H1 (cell line): ENCODE data around the gene FARS2. TPM values are rescaled to one million over a fixed set of nuclear protein-coding genes. Genes with fewer than 3 reads are reported as not detected.

Experiments used
- CTCF ChIA-PET: fragments of 300-600 bp; sonication (Branson Sonifier 250); formaldehyde crosslinking; loops from one replicate; lab custom pipeline; 2021; ENCODE audit not compliant: partially characterized antibody; lab: Charles Lee
- POLR2A ChIA-PET: fragments of 300-600 bp; sonication (Branson Sonifier 250); formaldehyde crosslinking; loops from one replicate; lab custom pipeline; 2021; ENCODE audit warnings: inconsistent platforms; ENCODE audit not compliant: partially characterized antibody; lab: Charles Lee
- DNase-seq, 2 experiments: peaks; one replicate each; pipeline versions ENCODE4 v3.0.0 to v3.0.0-alpha.2; 2010 to 2022; ENCODE audit warnings: low spot score in 2 of 2, low read depth in 1 of 2, mixed read lengths in 1 of 2
- FAIRE-seq: peaks from 2 replicates; lab custom pipeline; 2011; peaks lifted over from hg19 to GRCh38; lab: Jason Lieb, UNC
- H2AFZ ChIP-seq: 2 replicates; pipeline ENCODE4 v1.8.1; 2012; ENCODE audit warnings: low read length, inconsistent platforms
- H2AK5ac ChIP-seq: 2 replicates; pipeline ENCODE4 v1.6.1; 2013; ENCODE audit warnings: low read depth, low read length
- H2BK120ac ChIP-seq: replicated peaks from 2 replicates; pipeline ENCODE3; 2013; ENCODE audit warnings: low read depth, low read length, inconsistent platforms
- H2BK12ac ChIP-seq: 2 replicates; pipeline ENCODE4 v1.6.1; 2013; ENCODE audit warnings: low read depth, low read length
- H2BK15ac ChIP-seq: 2 replicates; pipeline ENCODE4 v1.6.1; 2013; ENCODE audit warnings: low read length
- H2BK20ac ChIP-seq: 2 replicates; pipeline ENCODE4 v1.6.1; 2013; ENCODE audit warnings: low read length
- H2BK5ac ChIP-seq: 2 replicates; pipeline ENCODE4 v1.6.1; 2013; ENCODE audit warnings: low read depth, low read length
- H3K14ac ChIP-seq: 2 replicates; pipeline ENCODE4 v1.6.1; 2013; ENCODE audit warnings: inconsistent platforms; ENCODE audit not compliant: insufficient read length
- H3K18ac ChIP-seq: 2 replicates; pipeline ENCODE4 v1.6.1; 2013; ENCODE audit warnings: low read length; ENCODE audit errors: extremely low read depth
- H3K23ac ChIP-seq: 2 replicates; pipeline ENCODE4 v1.6.1; 2013; ENCODE audit warnings: inconsistent platforms; ENCODE audit not compliant: insufficient read length
- H3K23me2 ChIP-seq: 2 replicates; pipeline ENCODE4 v1.6.1; 2013; ENCODE audit warnings: low read depth, low read length
- H3K27ac ChIP-seq: 2 replicates; pipeline ENCODE4 v1.6.1; 2011; ENCODE audit warnings: low read depth, low read length, inconsistent platforms
- H3K27me3 ChIP-seq, 4 experiments: replicated peaks in 1 of 4; 1 replicate in 1 of 4; 2 replicates in 3 of 4; pipeline versions ENCODE4 v1.6.1 to v1.8.1; 2011 to 2013; ENCODE audit warnings: low read length in 3 of 4, mild to moderate bottlenecking in 3 of 4, inconsistent platforms in 2 of 4, mixed read lengths in 2 of 4, moderate library complexity in 1 of 4; ENCODE audit not compliant: control insufficient read depth in 3 of 4, insufficient read depth in 3 of 4; ENCODE audit errors: extremely low read depth in 1 of 4
- H3K36me3 ChIP-seq, 4 experiments: 2 replicates each; pipeline versions ENCODE4 v1.6.1 to v1.8.1; 2011 to 2013; ENCODE audit warnings: mild to moderate bottlenecking in 4 of 4, low read length in 3 of 4, moderate library complexity in 2 of 4, control low read depth in 1 of 4, inconsistent platforms in 1 of 4; ENCODE audit not compliant: insufficient read depth in 4 of 4, control insufficient read depth in 2 of 4
- H3K4ac ChIP-seq: replicated peaks from 2 replicates; pipeline ENCODE3; 2013; ENCODE audit warnings: low read length, low read depth, mixed read lengths, inconsistent platforms; ENCODE audit not compliant: insufficient read length
- H3K4me1 ChIP-seq, 4 experiments: replicated peaks in 1 of 4; 1 replicate in 1 of 4; 2 replicates in 3 of 4; pipeline versions ENCODE4 v1.6.1 to v1.8.1; 2011 to 2013; ENCODE audit warnings: low read length in 3 of 4, inconsistent platforms in 2 of 4, mixed read lengths in 1 of 4; ENCODE audit not compliant: insufficient read depth in 4 of 4, control insufficient read depth in 3 of 4
- H3K4me2 ChIP-seq, 2 experiments: 2 replicates each; pipeline versions ENCODE4 v1.6.1 to v1.8.1; 2011 to 2013; ENCODE audit warnings: low read depth in 2 of 2, low read length in 2 of 2, control low read depth in 1 of 2, inconsistent platforms in 1 of 2, mild to moderate bottlenecking in 1 of 2; ENCODE audit not compliant: insufficient read depth in 1 of 2
- H3K4me3 ChIP-seq, 4 experiments: fragments of 200-600, 300-600 bp in 1 of 4; sonication (generic), shearing (Covaris generic), sonication (Bioruptor Twin) in 1 of 4; 2 replicates each; pipeline versions ENCODE4 v1.5.1 to v1.8.1; 2011 to 2016; ENCODE audit warnings: low read length in 4 of 4, low read depth in 3 of 4, control low read depth in 2 of 4, inconsistent platforms in 2 of 4, mild to moderate bottlenecking in 2 of 4, mixed read lengths in 1 of 4, moderate library complexity in 1 of 4; ENCODE audit not compliant: insufficient read depth in 2 of 4; ENCODE audit errors: extremely low read depth in 1 of 4
- H3K56ac ChIP-seq: replicated peaks from 2 replicates; pipeline ENCODE3; 2013; ENCODE audit warnings: low read depth, mild to moderate bottlenecking, mixed read lengths, low read length, inconsistent platforms; ENCODE audit not compliant: insufficient read length
- H3K79me1 ChIP-seq: 2 replicates; pipeline ENCODE4 v1.6.1; 2013; ENCODE audit warnings: low read depth, low read length, control low read depth
- H3K79me2 ChIP-seq, 2 experiments: 2 replicates each; pipeline versions ENCODE4 v1.6.1 to v1.8.1; 2012 to 2013; ENCODE audit warnings: low read length in 2 of 2, mild to moderate bottlenecking in 2 of 2, inconsistent platforms in 1 of 2; ENCODE audit not compliant: insufficient read depth in 2 of 2, control insufficient read depth in 1 of 2
- H3K9ac ChIP-seq, 4 experiments: replicated peaks in 1 of 4; 1 replicate in 1 of 4; 2 replicates in 3 of 4; pipeline versions ENCODE4 v1.6.1 to v1.8.1; 2011 to 2013; ENCODE audit warnings: low read depth in 3 of 4, low read length in 3 of 4, control low read depth in 2 of 4, mild to moderate bottlenecking in 2 of 4, moderate library complexity in 2 of 4, inconsistent platforms in 1 of 4; ENCODE audit errors: extremely low read depth in 1 of 4
- H3K9me3 ChIP-seq, 2 experiments: 2 replicates each; pipeline versions ENCODE4 v1.6.1 to v1.8.1; 2012 to 2013; ENCODE audit warnings: mild to moderate bottlenecking in 2 of 2, moderate library complexity in 2 of 2, control low read depth in 1 of 2, inconsistent platforms in 1 of 2, low read depth in 1 of 2, low read length in 1 of 2, mixed read lengths in 1 of 2; ENCODE audit not compliant: insufficient read depth in 2 of 2
- H4K20me1 ChIP-seq, 2 experiments: replicated peaks in 1 of 2; 2 replicates each; pipeline versions ENCODE3 to v1.8.1; 2011 to 2013; ENCODE audit warnings: inconsistent platforms in 2 of 2, low read length in 2 of 2, mild to moderate bottlenecking in 1 of 2; ENCODE audit not compliant: insufficient read depth in 2 of 2, control insufficient read depth in 1 of 2
- H4K5ac ChIP-seq: 2 replicates; pipeline ENCODE4 v1.6.1; 2013; ENCODE audit warnings: low read length, low read depth, mixed read lengths, inconsistent platforms; ENCODE audit not compliant: insufficient read length
- H4K8ac ChIP-seq: 2 replicates; pipeline ENCODE4 v1.8.0; 2013; ENCODE audit warnings: mild to moderate bottlenecking, moderate library complexity, low read length, inconsistent platforms; ENCODE audit not compliant: insufficient read depth; ENCODE audit errors: extremely low read depth
- H4K91ac ChIP-seq: replicated peaks from 2 replicates; pipeline ENCODE3; 2013; ENCODE audit warnings: low read length, mixed read lengths, inconsistent platforms; ENCODE audit not compliant: insufficient read length
- NRF1 ChIP-seq: IDR thresholded peaks from 2 replicates; pipeline ENCODE4 v1.6.1; 2011; ENCODE audit warnings: mild to moderate bottlenecking, low read depth, low read length, improper control_type of control experiment
- WGBS, 2 experiments: shearing (Covaris generic) in 1 of 2; methylation state at CpG; one replicate each; pipeline versions ENCODE4 v1.1.6 to v1.1.7; 2013 to 2015; ENCODE audit warnings: low lambda C conversion rate in 2 of 2, mixed read lengths in 2 of 2, inconsistent platforms in 1 of 2, low coverage in 1 of 2, missing lambda C conversion rate in 1 of 2; ENCODE audit not compliant: insufficient replicate concordance in 2 of 2, insufficient coverage in 1 of 2, insufficient read length in 1 of 2; ENCODE audit errors: extremely low coverage in 1 of 2, missing lambda C conversion rate in 1 of 2; 5-methylcytosine and 5-hydroxymethylcytosine counted together
- polyA plus RNA-seq, 7 experiments: library from polyadenylated mRNA; depleted of rRNA in 3 of 7; stranded (reverse) in 5 of 7; unstranded in 2 of 7; fragments of >200 nt in 5 of 7; fragments of 200-250 nt in 2 of 7; gene quantifications; 1 replicate in 5 of 7; 2 replicates in 1 of 7; 4 replicates in 1 of 7; pipeline versions ENCODE4 v1.2.1 to v1.2.3, GENCODE V29; 2011 to 2013; ENCODE audit warnings: missing spikeins in 2 of 7, mixed read lengths in 2 of 7
- total RNA-seq: library from RNA; stranded (reverse); fragmentation: NEBNext Ultra II Directional; extraction: Animal tissue kit (Norgen Biotek cat#: 25700); gene quantifications from 2 replicates; pipeline ENCODE4 v1.2.1, GENCODE V29; 2021
- TF ChIP-seq, protein P1 (sequence below), 3 experiments: IDR thresholded peaks; 1 replicate in 2 of 3; 2 replicates in 1 of 3; pipeline versions ENCODE4 v1.5.1 to v1.6.1; 2011; ENCODE audit warnings: low read length in 3 of 3, mild to moderate bottlenecking in 3 of 3, inconsistent platforms in 2 of 3, low read depth in 1 of 3, moderate library complexity in 1 of 3; ENCODE audit not compliant: insufficient read depth in 1 of 3; ENCODE audit errors: control extremely low read depth in 1 of 3

FARS2 gene
- total and polyA plus RNA-seq, 2 of the 8 experiments (the other 6 are each of a cell fraction or from before 2014, with no cell fraction given), result 11.7 to 14.4 TPM

GRCh38 chr6:5213836-5214235, 47.5 kb upstream of the FARS2 start:
- Histone ChIP-seq H3K4me1 (0 out of 7 replicates have a peak, but pooled peaks cover 0 to 2% (median 0%) of the 10 kb centered on the region in 4 experiments), H3K4me2 (no peak overlapping the region), H2BK12ac (no peak overlapping the region), H3K27ac (no peak overlapping the region), H3K14ac (no peak overlapping the region), H3K18ac (no peak overlapping the region), H2BK20ac (no peak overlapping the region), H2BK120ac (no peak overlapping the region), H3K27me3 (no peaks in the 10 kb centered on the region), H4K91ac (no peak overlapping the region), H2BK5ac (no peak overlapping the region), H2BK15ac (no peak overlapping the region), H2AK5ac (no peak overlapping the region), H4K20me1 (peaks cover 2 to 3% of the 10 kb centered on the region in 2 experiments), H3K56ac (no peak overlapping the region), H2AFZ (no peak overlapping the region), H3K79me1 (no peaks in the 10 kb centered on the region; the same call in 1 of the 2 replicates), H4K5ac (no peak overlapping the region), H4K8ac (no peak overlapping the region), H3K4ac (no peak overlapping the region), H3K23ac (no peak overlapping the region), H3K79me2 (no peaks in the 10 kb centered on the region), H3K36me3 (peaks cover 3 to 15% (median 11%) of the 10 kb centered on the region in 4 experiments), H3K9ac (no peak overlapping the region), H3K23me2 (no peaks in the 10 kb centered on the region), H3K4me3 (no peak overlapping the region), H3K9me3 (no peaks in the 10 kb centered on the region)
- 92% methylated on average over 8 of the region's 8 CpGs; no CpG with 5 or more reads in 1 of the 2 experiments for WGBS, 2 experiments
- TF ChIP-seq, protein P1, sequence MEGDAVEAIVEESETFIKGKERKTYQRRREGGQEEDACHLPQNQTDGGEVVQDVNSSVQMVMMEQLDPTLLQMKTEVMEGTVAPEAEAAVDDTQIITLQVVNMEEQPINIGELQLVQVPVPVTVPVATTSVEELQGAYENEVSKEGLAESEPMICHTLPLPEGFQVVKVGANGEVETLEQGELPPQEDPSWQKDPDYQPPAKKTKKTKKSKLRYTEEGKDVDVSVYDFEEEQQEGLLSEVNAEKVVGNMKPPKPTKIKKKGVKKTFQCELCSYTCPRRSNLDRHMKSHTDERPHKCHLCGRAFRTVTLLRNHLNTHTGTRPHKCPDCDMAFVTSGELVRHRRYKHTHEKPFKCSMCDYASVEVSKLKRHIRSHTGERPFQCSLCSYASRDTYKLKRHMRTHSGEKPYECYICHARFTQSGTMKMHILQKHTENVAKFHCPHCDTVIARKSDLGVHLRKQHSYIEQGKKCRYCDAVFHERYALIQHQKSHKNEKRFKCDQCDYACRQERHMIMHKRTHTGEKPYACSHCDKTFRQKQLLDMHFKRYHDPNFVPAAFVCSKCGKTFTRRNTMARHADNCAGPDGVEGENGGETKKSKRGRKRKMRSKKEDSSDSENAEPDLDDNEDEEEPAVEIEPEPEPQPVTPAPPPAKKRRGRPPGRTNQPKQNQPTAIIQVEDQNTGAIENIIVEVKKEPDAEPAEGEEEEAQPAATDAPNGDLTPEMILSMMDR (IDR thresholded peaks at IDR 0.05; ENCODE audit: control extremely low read depth in 1 of 3, insufficient read depth in 1 of 3, low read depth in 1 of 3, low read length in 3 of 3), result peak in 2 of 3 experiments; percentile 8 to 9; a peak in 2 of 4 replicates
- TF ChIP-seq NRF1, result no peak
- FAIRE-seq, result no peak
- POLR2A ChIA-PET, result no interaction called here
- CTCF ChIA-PET, result interaction anchor here (0.7 to 11.9 kb wide), 35 partner anchors 9 to 458 kb away, joined by 3 to 129 read pairs (median 4); no protein-coding TSS in a partner anchor
- no peak for DNase-seq
